GM19239 (cell line): Measurements from ENCODE around the gene SMIM36.
A peak's percentile ranks its signal among the peaks of the same experiment; 100 is the strongest.
"Not testable (repeated sequence)": the region's sequence is repeated elsewhere in the genome, so short reads cannot be mapped to it uniquely, and the experiment has no call there.

Experiments
- DNase-seq: peaks from one replicate; pipeline ENCODE4 v3.0.0; 2011; ENCODE audit warnings: low spot score; ENCODE audit not compliant: insufficient read length
- FAIRE-seq: peaks from 2 replicates; lab custom pipeline; 2011; peaks lifted over from hg19 to GRCh38; lab: Jason Lieb, UNC

Gene SMIM36

GRCh38 chr17:55513885-55514590, 2.8 kb upstream of the SMIM36 start:
- DNase-seq (peak; percentile 26), FAIRE-seq (peak; percentile 98)

GRCh38 chr17:55507669-55508068, 3.6 kb downstream of the SMIM36 start:
- DNase-seq, FAIRE-seq: not testable (repeated sequence)

- FAIRE-seq, DNase-seq: not testable (repeated sequence)
These were observed 9.6 kb downstream of the SMIM36 start for GRCh38 chr17:55501626-55502025.

DNA sequence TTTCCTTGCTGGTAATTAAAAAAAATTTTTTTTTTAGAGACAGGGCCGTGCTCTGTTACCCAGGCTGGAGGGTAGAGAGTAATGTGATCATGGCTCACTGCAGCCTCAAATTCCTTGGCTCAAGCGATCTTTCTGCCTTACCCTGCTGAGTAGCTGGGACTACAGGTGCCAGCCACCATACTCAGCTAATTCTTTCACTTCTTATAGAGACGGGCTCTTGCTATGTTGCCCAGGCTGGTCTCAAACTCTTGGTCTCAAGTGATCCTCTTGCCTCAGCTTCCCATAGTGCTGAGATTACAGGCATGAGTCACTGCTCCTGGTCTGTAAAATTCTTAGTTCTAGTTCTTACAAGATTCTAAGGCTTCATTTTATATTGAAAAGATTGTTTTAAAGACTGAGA, 11.1 kb downstream of the SMIM36 start:
- FAIRE-seq (no peak), DNase-seq (no peak)

- DNase-seq, result no peak
- no peak for FAIRE-seq
These were observed 15.0 kb downstream of the SMIM36 start for GRCh38 chr17:55496094-55496881.

DNA sequence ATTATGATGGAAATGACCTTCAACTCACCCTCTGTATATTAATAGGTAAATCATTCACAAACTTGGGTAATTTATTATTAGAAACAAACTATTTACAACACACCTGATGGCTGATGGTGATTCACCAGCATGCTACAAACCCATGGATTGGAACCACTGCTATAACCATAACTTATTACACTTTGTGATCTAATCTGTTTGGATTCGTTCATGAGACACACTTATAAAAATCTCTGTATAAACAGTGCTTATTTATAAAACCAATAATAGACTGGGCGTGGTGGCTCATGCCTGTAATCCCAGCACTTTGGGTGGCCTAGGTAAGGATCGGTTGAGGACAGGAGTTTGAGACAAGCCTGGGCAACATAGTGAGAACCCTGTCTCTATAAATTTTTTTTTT, 16.0 kb downstream of the SMIM36 start:
- no peak for DNase-seq
- FAIRE-seq, result no peak

DNA sequence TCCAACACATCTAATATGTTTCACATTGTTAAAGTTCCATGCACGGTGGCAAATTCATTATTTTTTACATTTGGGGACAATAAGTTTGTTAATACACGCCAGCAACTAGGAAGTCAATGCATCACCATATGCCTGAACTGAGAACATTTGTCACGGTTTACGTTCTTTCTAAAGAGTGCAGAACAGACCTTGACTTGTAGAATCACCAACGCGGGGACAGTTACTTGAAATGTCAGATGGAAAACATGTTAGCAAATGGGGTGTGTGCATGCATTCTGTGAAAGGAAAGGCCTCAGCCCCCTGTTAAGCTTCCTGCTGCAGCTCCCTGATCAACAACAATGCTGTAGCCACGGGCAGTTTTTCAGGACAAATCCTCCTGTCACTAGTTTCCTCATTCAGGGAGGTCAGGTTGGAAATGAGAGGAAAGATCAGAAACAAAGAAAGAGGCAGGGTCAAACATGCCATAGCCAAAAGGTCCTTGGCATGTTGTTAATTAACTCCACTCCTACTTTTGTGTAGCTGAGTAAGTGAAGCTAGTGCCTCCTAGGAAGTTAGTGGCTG, 18.4 kb downstream of the SMIM36 start:
- DNase-seq, result no peak
- FAIRE-seq, result no peak

DNA sequence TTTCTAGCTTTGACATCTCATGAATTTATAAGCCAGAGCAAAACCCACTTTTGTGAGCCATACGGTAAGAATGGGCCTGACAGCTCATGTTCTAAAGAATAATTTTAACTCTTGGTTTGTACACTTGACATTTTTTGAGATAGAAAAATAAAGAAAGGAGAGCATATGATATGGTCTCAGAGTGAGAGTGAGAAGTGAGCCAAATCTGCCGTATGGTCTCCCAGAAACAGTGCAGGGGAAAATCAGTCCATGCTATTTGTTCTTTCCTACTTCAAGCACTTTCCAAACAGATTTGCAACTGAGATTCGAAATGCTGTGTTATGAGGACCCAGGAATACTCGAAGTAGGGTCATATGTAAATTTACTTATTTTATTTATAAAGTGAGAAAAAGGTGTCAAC, 20.9 kb downstream of the SMIM36 start:
- DNase-seq (no peak), FAIRE-seq (no peak)

DNA sequence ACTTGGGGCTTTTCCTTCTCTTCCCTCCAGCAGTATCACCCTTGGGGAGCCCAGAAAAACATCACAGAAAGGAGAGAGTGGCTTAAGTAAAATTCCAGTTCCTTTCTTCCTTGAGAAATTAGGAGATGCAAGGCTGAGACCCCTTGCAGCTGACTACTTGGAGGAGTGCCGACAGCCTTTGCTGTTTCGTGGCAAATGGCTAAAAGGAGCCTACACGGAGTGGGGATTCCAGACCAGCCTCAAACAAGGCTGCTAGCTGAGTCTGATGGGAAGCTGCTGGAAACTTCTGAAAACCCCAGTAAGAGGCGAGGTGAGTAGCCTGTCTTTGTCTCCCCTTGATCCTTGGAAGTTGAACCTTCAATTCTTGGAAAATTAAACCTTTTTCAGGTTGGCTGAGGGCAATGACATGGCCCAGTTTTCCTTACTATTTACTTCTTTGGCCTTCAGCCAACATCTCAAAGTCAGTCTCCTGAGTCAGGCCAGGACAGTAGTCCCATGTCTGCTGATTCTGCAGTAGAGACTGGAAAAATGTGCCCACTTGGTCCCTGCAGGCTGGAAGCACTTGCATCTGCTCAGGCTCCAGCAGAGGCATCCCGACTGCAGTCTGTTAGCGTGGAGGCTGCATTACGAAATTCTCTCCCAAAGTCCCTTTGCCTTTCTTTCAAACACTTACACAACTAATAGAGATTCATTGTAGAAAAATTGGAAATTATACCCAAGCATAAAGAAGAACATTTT, 23.4 kb downstream of the SMIM36 start:
- DNase-seq, result no peak
- no peak for FAIRE-seq

DNA sequence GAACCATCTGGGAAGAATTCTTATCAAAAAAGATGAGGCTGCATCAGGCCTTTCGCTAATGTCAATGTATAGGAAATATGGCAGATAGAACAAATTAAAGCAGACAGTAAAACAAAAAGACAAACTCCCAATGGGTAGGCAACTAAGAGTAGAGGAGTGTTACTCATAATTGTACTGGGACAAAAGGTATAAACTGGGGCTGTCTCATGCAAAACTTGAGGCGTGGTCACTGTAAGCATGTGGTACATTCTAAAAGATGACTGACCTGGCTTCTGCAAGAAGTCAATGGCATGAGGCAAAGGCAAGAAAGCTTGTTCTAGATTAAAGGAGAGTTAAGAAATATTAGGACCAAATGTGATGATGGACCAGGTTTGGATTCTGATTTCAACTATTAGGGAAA, 26.7 kb downstream of the SMIM36 start:
- DNase-seq, result no peak
- FAIRE-seq, result no peak

- DNase-seq, result no peak
- no peak for FAIRE-seq
These were observed 28.5 kb downstream of the SMIM36 start for GRCh38 chr17:55482591-55483389.

DNA sequence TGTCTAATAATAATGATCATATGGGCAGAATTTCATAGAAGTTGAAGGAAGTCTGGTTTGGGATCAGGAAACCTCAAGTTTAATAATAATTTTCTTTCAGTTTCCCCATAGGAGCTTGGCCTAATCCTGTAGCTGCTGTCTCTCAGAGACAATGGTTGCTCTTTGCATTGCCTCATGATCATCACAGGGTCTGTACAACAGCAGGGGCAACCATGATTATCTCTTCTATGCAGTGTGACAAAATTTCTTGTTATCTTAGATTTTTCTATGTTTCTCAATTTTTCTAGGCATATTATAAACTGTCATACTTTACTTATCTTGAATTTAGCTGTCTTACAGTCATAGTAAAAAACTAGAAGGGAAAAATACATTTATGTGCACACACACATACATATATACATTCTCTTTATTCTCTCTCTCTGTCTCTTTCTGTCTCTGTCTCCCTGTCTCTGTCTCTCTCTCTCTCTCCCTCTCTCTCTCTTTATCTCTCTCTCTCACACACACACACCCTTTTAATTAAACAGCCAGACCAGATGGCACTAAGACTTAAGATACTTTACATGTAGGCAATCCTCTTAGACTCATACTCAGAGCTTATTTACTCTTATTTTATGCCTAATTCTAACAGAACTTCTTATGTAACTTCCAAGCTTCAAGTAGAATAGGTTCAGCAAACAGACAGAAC, 30.5 kb downstream of the SMIM36 start:
- no peak for DNase-seq
- no peak for FAIRE-seq

- FAIRE-seq (no peak), DNase-seq (no peak)
These were observed 31.3 kb downstream of the SMIM36 start for GRCh38 chr17:55479903-55480302.

GRCh38 chr17:55478971-55479370, 32.3 kb downstream of the SMIM36 start:
- DNase-seq (no peak), FAIRE-seq (no peak)

- DNase-seq, result no peak
- FAIRE-seq, result peak; percentile 18
These were observed 44.6 kb downstream of the SMIM36 start for GRCh38 chr17:55466671-55467070.

DNA sequence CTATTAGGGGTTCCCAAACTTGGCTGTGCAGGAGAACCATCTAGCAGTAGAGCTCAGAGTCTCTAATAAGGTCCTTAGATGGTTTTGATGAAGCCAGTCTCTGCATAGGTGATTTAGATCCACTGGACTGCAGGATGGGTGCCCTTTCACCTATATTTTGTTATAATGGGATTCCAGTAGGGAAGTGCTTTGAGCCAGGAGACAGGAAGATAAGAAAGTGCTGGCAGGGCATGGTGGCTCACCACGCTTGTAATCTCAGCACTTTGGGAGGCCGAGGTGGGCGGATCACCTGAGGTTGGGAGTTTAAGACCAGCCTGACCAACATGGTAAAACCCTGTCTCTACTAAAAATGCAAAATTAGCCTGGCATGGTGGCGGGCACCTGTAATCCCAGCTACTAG, 45.5 kb downstream of the SMIM36 start:
- not testable (repeated sequence) for DNase-seq, FAIRE-seq

DNA sequence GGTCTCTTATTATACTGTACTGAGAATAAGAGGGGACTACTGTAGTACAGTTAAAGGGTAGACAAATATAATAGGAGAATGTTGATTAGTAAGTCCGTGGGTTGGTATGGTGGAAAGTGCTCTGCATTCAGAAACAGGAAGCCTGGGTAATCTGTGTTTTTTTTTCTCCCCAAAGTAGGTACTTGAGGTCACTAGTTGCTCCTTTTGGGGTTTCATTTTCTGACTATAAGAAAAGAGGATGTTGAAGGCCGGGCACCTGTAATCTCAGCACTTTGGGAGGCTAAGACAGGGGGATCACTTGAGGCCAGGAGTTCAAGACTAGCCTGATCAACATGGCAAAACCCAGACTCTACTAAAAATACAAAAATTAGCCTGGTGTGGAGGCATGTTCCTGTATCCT, 47.7 kb downstream of the SMIM36 start:
- DNase-seq (peak; percentile 24), FAIRE-seq (peak; percentile 85)

DNA sequence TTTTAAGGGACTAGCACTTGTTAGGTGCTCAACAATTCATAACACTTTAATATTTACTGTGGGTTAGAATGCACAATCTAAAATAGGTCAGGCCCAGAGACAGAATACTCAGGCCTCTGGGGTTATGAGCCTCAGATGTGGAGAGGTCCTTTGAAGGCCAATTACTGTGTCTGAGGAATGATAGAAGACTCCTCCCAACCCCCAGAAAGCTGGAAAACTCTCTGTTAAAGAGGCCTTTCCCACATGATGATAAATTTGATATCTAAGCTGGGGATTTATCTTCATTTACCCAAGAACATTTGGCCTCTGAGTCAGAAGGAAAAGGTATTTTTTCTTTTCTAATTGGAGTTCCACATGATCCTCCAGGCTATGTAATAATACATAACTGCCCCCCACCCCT, 48.5 kb downstream of the SMIM36 start:
- no peak for FAIRE-seq

DNA sequence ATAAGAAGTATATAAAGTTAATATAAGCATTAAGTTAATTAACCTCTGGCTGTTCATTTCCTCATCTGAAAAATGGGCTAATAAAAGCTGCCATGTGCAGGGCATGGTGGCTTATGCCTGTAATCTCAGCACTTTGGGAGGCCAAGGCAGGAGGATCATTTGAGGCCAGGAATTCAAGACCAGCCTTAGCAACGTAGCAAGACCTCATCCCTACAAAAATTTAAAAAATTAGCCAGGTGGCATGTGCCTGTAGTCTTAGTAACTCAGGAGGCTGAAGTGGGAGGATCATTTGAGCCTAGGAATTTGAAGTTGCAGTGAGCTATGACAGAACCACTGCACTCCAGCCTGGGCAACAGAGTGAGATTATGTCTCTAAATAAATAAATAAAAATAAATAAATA, 49.0 kb downstream of the SMIM36 start:
- DNase-seq, result no peak
- no peak for FAIRE-seq

More for the DNA sequence above, 48.5 kb downstream of the SMIM36 start:
- DNase-seq, result no peak
